Renal cortical epithelial cell (primary cell): ENCODE data around the gene DNAH3. TPM values are rescaled to one million over a fixed set of nuclear protein-coding genes. Genes with fewer than 3 reads are reported as not detected.
"Not testable (repeated sequence)": the region's sequence is repeated elsewhere in the genome, so short reads cannot be mapped to it uniquely, and the experiment has no call there.

Experiments used
- DNase-seq: peaks from one replicate; pipeline ENCODE4 v3.0.0-alpha.2; 2011; ENCODE audit warnings: low read depth
- total RNA-seq: library from RNA; depleted of rRNA; stranded (reverse); fragments of >200 nt; gene quantifications from 2 replicates; pipeline ENCODE4 v1.2.3, GENCODE V29; 2014

Gene DNAH3
- total RNA-seq, 1 donor from 2014 or later: 0.40 TPM

GRCh38 chr16:21009815-21010214, 140.8 kb downstream of the DNAH3 start:
- DNase-seq: no peak

- DNase-seq: no peak
These were observed 145.6 kb downstream of the DNAH3 start for GRCh38 chr16:21005008-21005407.

- peak; percentile 10 for DNase-seq
These were observed 149.4 kb downstream of the DNAH3 start for GRCh38 chr16:21001262-21001661.

GRCh38 chr16:20997147-20997546, 153.5 kb downstream of the DNAH3 start:
- no peak for DNase-seq

- no peak for DNase-seq
These were observed 154.9 kb downstream of the DNAH3 start for GRCh38 chr16:20995711-20996110.

- DNase-seq: not testable (repeated sequence)
These were observed 161.1 kb downstream of the DNAH3 start for GRCh38 chr16:20989496-20990070.

GRCh38 chr16:20987049-20987448, 163.6 kb downstream of the DNAH3 start:
- DNase-seq: no peak

- no peak for DNase-seq
These were observed 166.6 kb downstream of the DNAH3 start for GRCh38 chr16:20984019-20984418.

GRCh38 chr16:20976576-20976975, 174.1 kb downstream of the DNAH3 start:
- no peak for DNase-seq

- not testable (repeated sequence) for DNase-seq
These were observed 177.4 kb downstream of the DNAH3 start for GRCh38 chr16:20973201-20973600.

- no peak for DNase-seq
These were observed 179.2 kb downstream of the DNAH3 start for GRCh38 chr16:20971401-20971800.

- DNase-seq: no peak
These were observed 181.3 kb downstream of the DNAH3 start for GRCh38 chr16:20969386-20969785.

GRCh38 chr16:20968765-20969164, 181.9 kb downstream of the DNAH3 start:
- DNase-seq: no peak

- no peak for DNase-seq
These were observed 189.7 kb downstream of the DNAH3 start for GRCh38 chr16:20960899-20961298.

- DNase-seq: no peak
These were observed 193.5 kb downstream of the DNAH3 start for GRCh38 chr16:20957153-20957552.

GRCh38 chr16:20956319-20956718, 194.3 kb downstream of the DNAH3 start:
- peak; percentile 21 for DNase-seq

- DNase-seq: no peak
These were observed 196.1 kb downstream of the DNAH3 start for GRCh38 chr16:20954574-20954973.

GRCh38 chr16:20952139-20952920, 198.3 kb downstream of the DNAH3 start:
- DNase-seq: no peak

GRCh38 chr16:20950294-20950693, 200.4 kb downstream of the DNAH3 start:
- no peak for DNase-seq

GRCh38 chr16:20949660-20950059, 201.0 kb downstream of the DNAH3 start:
- no peak for DNase-seq

- DNase-seq: no peak
These were observed 202.2 kb downstream of the DNAH3 start for GRCh38 chr16:20948444-20948843.

- DNase-seq: no peak
These were observed 204.5 kb downstream of the DNAH3 start for GRCh38 chr16:20946015-20946629.

- DNase-seq: not testable (repeated sequence)
These were observed 205.1 kb downstream of the DNAH3 start for GRCh38 chr16:20945575-20945875.
